HG03521 (cell line): Measurements from ENCODE around the gene NUBPL.
"Not testable (repeated sequence)": the region's sequence is repeated elsewhere in the genome, so short reads cannot be mapped to it uniquely, and the experiment has no call there.

Experiments used
- ATAC-seq: cut with Tn5 transposase; IDR thresholded peaks from one replicate; pipeline ENCODE4 v1.9.1; 2021; ENCODE audit warnings: mild to moderate bottlenecking, moderate library complexity; ENCODE audit not compliant: unreplicated experiment

NUBPL gene

DNA sequence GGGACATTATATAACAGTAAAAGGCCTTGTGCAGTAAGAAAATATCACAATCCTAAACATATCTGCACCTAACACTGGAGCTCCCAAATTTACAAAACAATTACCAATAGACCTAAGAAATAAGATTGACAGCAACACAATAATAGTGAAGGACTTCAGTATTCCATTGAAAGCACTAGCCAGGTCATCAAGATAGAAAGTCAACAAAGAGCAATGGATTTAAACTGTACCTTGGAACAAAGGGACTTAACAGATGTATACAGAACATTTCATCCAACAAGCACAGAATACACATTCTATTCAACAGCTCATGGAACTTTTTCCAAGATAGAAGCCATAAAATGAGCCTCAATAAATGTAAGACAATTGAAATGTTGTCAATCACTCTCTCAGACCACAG is 306.4 kb downstream of the NUBPL start:
- ATAC-seq, result no peak

DNA sequence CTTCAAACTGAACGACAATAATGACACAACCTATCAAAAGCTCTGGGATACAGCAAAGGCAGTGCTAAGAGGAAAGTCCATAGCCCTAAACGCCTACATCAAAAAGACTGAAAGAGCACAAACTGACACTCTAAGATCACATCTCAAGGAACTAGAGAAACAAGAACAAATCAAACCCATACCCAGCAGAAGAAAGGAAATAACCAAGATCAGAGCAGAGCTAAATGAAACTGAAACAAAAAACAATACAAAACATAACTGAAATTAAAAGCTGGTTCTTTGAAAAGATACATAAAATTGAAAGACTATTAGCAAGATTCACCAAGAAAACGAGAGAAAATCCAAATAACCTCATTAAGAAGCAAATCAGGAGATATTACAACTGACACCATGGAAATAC is 306.9 kb downstream of the NUBPL start:
- ATAC-seq, result not testable (repeated sequence)

DNA sequence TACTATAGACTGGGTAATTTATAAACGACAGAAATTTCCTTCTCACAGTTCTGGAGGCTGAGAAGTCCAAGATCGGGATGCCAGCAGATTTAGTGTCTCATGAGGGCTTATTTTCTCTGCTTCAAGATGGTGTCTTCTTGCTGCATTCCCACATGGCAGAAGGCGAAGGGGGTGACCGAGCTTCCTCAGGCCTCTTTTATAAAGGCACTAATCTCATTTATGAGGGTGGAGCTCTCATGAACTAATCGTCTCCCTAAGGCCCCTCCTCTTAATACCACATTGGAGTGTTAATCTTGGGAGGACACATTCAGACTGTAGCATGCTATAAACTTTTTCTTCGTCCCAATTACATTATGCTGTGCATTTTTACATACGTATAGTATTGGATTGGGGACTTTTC is 315.5 kb downstream of the NUBPL start:
- no peak for ATAC-seq

DNA sequence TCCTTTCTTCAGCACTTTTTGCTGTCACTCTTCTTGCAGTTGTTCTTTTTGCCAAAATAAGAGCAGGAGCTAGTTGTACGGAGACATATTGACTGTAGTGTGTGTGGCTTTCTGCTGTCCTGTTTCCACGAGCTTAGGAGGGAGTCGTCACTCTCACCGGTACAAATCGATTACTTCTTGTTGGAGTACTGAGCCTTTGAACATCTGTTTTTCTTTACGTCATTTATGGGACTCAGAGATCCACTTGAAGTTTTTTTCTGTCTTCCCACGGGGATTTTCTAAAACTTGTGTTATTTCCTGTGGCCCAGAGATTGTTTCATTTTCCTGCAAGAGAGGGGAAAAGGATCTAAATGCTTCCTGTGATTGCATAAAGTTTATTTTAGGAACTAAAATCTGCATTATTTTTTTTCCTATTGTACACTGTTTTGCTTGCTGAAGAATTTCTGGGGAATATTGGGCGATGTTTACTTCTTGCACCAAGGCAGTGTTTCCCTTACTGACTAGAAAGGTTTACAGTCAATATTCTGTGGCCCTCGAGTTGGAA is 316.1 kb downstream of the NUBPL start:
- ATAC-seq, result no peak

DNA sequence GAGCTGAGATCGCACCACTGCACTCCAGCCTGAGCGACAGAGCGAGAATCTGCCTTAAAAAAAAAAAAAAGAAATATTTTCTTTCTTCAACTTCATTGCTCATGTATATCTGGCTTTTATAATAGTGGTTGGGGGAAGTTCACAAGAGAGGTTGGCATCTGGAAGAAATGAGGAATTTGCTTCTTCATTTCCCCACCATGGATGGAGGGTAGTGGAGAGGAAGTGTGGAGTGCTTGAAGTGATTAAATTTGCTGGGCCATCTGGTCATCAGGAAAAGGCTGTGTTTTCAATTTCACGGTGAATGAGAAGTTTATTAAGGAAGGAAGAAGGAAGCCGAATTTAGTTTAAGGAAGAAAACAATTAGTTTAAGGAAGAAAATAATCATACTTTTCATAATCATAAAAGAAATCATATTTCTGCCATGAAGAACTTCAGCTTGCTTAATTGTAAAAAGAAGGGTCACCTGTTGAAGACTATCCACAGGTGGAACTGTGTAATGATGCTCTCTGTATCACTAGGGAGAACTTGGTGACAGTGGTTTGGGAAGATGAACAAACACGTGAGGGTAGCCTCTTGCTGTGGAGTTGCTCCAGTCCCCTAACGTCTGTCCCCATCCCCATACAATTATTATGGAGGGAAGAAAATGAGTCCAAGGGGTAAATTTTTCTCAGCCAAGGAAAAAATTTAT is 318.6 kb downstream of the NUBPL start:
- no peak for ATAC-seq

DNA sequence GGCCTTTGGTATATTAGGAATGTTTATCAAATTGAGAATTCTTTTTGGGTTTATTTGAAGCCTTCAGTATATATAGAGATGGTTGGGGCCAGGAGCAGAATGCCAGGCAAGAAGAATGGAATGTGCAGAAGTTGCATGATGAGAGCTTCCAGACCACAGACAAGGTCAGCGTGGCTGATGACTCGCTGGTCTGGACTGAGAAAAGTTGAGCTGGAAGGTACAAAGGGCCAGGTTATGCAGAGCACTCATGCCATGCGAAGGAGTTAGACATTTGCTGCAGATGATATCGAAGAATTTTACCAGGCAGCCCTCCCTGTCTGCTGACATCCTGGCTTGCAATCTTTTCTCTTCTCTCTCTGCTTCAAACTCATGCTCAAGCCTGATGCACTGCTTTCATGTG is 319.7 kb downstream of the NUBPL start:
- no peak for ATAC-seq

DNA sequence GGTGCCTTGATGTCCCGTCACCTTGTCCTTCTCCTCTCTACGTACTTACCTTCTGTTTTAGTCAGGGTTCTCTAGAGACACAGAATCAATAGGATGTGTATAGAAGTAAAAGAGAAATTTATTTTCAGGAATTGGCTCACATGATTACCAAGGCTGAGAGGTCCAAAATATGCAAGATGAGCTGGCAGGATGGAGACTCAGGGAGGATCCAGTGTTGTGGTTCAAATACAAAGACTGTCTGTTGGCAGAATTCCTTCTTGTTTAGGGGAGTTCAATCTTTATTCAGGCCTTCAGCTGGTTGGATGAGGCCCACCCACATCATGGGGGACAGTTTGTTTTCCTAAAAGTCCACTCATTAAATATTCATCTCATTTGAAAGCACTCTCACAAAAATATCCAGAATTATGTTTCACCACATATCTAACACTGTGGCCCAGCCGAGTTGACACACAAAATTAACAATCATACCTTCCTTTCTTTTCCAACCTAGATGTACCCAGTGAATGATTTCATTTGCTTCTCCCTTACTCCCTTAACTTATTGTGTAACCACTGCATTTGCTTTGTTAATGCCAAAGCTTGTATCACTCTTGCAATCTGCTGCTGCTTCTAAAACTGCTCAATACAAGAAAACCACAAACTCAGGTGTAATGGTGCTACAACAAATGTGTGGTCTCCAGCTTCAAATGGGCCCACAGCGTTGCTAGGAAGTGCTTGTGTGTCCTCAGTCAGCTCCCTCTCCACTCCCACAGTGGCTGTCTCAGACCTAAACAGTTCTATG is 320.5 kb downstream of the NUBPL start:
- no peak for ATAC-seq

DNA sequence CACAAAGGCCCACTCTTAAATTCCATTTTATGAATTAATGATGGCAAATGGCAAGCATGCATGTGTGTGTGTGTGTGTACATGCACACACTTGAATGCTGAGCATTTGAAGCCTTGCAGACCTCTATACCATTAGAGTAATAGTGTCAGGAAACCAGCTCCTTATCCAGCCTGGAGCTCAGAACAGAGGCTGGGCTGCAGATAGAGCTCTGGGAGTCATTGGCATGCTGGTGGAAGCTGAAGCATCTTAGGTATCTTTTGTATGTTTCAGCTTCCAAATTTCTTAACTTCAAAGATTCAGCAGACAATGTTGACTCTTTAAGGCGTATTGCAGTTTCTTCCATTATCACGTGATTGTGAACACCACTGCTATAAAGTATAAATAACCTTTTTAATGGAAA is 323.0 kb downstream of the NUBPL start:
- ATAC-seq, result no peak

DNA sequence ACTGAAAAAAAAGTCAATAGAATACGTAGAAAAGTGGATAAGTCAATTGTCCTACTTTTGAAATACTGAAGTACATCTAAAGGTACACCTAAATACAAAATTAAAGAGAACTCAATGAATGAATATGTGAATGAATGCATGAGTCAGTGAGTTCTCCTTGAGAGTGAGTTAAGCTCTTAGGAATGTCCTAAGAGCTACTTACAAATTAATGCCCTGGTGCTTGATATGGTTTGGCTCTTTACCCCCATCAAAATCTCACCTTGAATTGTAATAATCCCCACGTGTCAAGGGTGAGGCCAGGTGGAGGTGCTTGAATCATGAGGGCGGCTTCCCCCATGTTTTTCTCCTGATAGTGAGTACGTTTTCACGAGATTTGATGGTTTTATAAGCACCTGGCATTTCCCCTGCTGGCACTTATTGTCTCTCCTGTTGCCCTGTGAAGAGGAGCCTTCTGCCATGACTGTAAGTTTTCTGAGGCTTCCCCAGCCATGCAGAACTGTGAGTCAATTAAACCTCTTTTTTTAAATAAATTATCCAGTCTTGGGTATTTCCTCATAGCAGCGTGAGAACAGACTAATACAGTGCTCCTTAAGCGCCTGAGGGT is 323.7 kb downstream of the NUBPL start:
- ATAC-seq, result no peak

DNA sequence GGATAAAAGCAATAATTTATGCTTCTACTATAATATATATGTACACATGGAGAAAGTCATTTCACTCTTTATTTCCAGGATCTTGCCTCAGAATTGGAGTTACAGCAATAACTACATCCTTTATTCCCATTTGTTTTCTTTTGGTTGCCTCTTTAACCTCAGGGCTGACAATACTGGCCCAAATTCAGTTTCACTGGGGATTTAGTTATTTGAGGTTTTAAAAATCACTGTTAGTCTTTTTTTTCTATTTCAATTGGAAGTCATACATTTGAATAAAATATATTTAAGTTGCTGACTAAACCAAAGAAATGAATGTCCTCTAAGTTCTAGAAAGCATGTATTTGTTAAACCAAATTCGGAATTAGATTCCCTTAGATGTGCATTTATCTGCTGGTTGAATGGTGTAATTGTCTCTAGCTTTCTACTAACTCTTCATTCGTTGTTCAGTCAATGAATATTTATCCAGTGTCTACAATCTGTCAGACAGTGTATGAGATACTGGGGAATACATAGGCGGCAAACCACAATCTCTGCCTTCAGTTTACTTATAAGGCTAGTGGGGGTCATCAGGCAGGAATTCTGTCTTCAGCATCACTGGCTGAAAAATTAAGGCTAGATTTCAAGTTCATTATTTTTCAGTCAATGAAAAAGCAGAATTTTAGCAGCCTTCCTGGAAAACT is 325.1 kb downstream of the NUBPL start:
- no peak for ATAC-seq

DNA sequence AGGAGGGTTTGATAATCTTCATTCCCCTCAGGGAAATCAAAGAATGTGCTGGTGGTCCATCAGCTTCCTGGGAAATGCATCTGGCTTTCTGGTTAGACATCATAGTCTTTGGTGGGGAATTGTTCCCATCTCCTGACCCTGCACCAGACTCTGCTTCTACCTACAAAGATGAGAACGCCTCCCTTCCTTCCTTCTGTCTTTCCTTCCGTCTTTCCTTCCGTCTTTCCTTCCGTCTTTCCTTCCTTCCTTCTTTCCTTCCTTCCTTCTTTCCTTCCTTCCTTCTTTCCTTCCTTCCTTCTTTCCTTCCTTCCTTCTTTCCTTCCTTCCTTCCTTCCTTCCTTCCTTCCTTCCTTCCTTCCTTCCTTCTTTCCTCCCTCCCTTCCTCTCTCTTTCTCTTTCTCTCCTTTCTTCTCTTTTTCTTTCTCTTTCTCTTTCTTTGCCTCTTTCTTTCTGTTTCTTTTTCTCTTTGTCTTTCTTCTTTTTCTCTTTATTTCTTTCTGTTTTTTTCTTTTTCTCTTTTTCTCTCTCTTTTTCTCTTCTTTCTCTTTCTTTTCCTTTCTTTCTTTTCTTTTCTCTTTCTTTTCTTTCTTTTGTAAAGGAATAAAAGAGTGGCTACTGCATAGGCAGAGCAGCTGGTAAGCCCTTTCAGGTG is 326.9 kb downstream of the NUBPL start:
- ATAC-seq, result no peak

DNA sequence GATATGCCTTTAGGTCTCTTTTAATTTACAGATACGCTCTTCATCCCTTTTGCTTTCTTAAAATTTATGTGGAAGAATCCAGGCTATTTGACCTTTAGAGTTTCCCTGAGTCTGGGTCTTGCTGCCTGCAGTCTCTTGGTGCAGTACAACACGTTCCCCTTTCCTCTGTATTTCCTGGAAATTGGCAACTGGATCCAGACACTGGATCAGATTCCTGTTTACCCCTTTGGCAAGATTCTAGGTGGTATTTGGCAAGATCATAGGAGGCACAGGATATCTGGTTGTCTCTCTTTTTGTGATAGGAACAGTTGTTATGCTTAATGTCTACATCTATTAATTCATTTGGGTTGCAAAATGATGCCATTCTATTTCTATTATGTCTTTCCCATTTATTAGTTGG is 328.1 kb downstream of the NUBPL start:
- no peak for ATAC-seq

DNA sequence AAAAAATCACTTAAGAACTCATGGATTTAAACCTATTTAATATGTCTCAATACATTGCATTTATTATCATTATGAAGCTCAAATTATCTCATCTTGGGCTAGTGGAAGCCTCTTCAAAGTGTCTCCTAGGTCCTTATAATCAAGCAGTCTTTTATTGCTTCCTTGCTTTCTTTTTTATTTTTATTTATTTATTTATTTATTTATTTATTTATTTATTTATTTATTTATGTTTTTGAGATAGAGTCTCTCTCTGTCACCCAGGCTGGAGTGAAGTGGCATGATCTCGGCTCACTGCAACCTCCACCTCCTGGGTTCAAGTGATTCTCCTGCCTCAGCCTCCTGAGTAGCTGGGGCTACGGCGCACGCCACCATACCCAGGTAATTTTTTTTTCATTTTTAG is 329.0 kb downstream of the NUBPL start:
- not testable (repeated sequence) for ATAC-seq

DNA sequence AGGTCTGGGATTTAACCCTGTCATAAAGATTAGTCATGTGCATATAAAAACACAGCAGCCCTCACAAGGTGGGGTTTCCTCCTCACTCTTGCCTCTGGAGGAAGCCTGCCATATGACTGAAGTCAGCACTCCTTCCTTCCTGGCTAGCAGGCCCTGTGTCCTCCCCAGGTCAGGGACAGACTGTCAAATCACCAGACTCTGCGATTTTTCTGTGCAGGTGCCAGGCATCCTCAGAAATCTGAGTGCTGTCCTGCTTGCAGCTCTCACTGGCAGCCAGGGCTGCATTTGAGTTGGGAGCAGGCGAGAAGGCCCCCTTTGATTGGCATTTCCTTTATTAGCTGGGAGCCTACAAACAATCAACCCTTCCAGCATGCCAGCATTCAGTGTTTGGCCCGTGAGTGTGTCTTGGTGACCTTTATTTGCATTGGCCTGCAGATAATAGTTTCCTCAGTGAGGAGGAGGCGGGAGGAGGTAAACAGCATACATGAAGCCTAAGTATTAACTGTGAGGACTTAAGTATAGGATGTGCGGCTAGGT is 332.1 kb downstream of the NUBPL start:
- no peak for ATAC-seq

DNA sequence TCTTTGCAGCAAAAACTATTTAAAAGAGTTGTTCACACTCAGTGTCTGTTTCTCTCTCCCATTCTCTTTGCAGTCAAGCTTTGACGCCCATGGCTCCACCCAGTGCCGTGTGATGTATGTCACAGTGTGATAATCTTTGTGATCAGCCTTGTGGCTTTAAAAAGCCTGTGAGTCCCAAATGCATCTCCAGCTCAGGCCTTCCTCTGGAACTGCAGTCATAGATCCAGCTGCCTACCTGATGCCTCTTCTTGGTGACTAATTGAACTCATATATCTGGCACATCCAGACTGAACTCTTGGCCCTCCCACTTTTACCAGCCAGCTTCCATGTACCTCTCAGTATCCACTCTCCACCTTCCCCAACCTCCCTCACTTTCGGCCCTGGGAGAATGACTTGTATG is 333.1 kb downstream of the NUBPL start:
- ATAC-seq, result no peak

DNA sequence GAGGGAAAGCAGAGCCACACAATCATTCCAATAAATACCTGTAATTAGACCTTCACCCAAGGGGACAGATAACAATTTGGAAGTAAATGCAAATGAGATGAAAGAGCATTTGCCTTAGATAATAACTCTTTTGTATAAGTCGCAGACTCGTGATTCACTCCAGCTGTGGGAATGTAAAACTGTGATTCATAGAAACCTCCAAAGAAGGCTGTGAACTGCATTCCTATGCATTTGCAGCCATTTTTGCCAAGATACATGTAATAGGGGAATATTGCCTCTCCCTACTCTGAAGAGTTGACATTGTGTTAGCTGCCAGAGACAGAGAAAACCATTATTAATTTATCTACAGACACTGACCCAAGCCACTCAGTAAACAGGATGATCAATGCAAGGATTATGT is 334.0 kb downstream of the NUBPL start:
- no peak for ATAC-seq

DNA sequence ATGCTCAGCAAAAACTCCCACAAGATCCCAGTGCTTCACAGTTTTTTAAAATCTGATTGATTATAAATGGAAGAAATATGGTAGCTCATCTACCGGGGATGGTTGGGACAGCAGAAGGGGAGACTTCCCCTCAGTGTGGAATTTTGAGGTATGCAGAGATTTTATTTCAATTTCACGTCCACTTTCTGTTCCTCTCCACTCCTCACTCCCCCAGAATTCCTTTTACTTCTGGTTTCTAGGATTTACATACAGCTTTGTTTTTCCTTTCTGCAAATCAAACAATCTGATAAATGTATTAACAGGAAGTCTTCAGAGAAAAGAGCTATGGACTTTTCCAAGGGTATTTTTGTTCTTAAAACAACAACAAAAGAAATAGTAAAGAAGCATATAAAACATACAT is 334.4 kb downstream of the NUBPL start:
- ATAC-seq, result no peak

DNA sequence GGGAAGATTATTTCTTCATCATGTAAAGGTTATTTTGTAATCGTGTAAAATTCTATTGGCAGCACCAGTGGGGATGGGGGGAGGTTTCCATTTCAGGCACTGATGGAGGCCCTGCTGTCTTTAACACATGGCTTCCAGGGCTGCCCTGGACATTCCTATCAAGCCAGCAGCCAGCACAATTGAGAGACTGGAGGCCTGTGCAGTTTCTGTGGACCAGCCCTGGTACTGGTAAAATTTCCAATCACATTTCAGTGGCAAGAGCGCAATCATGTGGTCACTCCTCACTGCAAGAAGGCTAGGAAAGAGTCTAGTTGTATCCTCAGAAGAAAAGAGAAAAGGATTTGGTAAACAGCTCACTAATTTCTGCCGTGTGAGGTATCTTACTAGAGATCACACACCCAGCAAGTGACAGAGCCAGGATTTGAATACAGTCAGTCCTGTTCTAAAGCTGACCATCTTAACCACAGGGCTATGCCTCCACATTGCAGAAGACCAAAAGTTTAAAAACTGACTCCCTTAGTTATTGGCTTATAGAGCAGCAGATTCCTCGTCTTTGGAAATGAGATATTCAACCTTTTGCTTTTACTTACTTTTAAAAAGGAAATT is 336.5 kb downstream of the NUBPL start:
- no peak for ATAC-seq

DNA sequence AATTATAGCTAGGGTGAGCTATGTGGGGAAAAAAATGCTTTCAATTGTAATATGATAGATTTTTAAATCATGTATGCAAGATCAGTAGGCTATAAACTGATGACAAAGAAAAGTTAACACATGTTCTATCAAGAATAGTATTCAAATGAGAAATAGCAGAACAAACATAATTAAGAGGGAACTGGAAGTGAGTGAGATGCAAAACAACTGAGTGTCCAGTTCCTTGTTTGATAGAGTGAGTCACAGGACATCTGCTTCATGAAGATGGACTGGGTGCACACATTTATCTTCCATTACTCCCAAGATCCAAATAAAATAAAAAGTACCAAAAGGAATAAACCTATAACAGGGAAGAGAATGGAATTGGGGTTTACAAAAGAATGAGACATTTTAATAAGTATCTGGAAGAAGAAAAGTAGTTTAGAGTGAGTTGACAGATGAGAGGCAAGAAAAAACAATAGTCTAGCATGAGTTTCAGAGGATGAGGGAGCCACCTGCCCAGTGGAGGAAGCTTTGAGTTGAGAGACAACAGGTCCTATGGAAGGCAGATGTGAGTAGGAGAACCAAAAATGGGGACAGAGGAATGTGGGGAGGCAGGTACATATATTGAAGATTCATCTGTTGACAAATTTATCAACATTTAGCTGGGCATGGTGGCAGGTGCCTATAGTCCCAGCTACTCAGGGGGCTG is 337.8 kb downstream of the NUBPL start:
- ATAC-seq, result no peak

DNA sequence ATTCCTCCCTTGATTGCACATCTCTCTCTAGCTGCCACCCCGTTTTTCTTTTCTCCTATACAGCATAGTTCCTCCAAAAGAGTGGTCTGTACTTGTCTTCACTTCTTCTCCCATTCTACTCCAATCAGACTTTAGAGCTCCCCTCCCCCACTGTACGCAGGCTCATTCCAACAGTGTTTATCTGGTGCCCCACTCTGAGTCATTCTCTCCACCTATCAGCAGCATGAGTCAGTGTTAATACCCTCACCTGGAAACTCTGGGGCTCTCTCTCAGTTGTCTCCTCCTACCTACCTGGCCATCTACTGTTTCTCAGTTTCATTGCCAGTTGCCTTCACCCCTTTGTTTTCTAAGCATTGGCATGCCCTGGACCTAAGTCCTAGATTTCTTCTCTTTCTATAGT is 340.8 kb downstream of the NUBPL start:
- no peak for ATAC-seq
